Iris pigment epithelial cell (primary cell): ENCODE results near the gene MAST4.
"Not testable (repeated sequence)": the region's sequence is repeated elsewhere in the genome, so short reads cannot be mapped to it uniquely, and the experiment has no call there.

ENCODE experiments used
- DNase-seq: peaks from one replicate; pipeline ENCODE4 v3.0.0-alpha.2; 2011; ENCODE audit warnings: low read depth

Gene MAST4

GRCh38 chr5:66810848-66811261 is 214.7 kb downstream of the MAST4 start:
- no peak for DNase-seq

GRCh38 chr5:66812291-66812690 is 216.1 kb downstream of the MAST4 start:
- no peak for DNase-seq

- no peak for DNase-seq
These were observed 217.1 kb downstream of the MAST4 start for GRCh38 chr5:66813306-66813705.

- DNase-seq = peak; percentile 57
These were observed 218.2 kb downstream of the MAST4 start for GRCh38 chr5:66814146-66814991.

GRCh38 chr5:66818304-66818934 is 222.2 kb downstream of the MAST4 start:
- DNase-seq = no peak

- DNase-seq = no peak
These were observed 222.7 kb downstream of the MAST4 start for GRCh38 chr5:66818935-66819328.

GRCh38 chr5:66820630-66821207 is 224.5 kb downstream of the MAST4 start:
- DNase-seq = no peak

- no peak for DNase-seq
These were observed 225.7 kb downstream of the MAST4 start for GRCh38 chr5:66821688-66822429.

GRCh38 chr5:66822906-66823305 is 226.7 kb downstream of the MAST4 start:
- not testable (repeated sequence) for DNase-seq

GRCh38 chr5:66824476-66824875 is 228.3 kb downstream of the MAST4 start:
- DNase-seq = no peak

- no peak for DNase-seq
These were observed 230.1 kb downstream of the MAST4 start for GRCh38 chr5:66826263-66826662.

- DNase-seq = no peak
These were observed 230.5 kb downstream of the MAST4 start for GRCh38 chr5:66826696-66827095.

GRCh38 chr5:66828046-66828547 is 231.9 kb downstream of the MAST4 start:
- DNase-seq = no peak

- DNase-seq = peak; percentile 83
These were observed 232.6 kb downstream of the MAST4 start for GRCh38 chr5:66828548-66829357.

GRCh38 chr5:66829358-66829674 is 233.1 kb downstream of the MAST4 start:
- no peak for DNase-seq

- DNase-seq = peak; percentile 30
These were observed 233.6 kb downstream of the MAST4 start for GRCh38 chr5:66829826-66830225.

GRCh38 chr5:66830636-66831035 is 234.4 kb downstream of the MAST4 start:
- no peak for DNase-seq

- DNase-seq = no peak
These were observed 243.5 kb downstream of the MAST4 start for GRCh38 chr5:66839636-66840185.

GRCh38 chr5:66840511-66841013 is 244.4 kb downstream of the MAST4 start:
- DNase-seq = no peak

- DNase-seq = no peak
These were observed 245.1 kb downstream of the MAST4 start for GRCh38 chr5:66841264-66841663.

- DNase-seq = no peak
These were observed 246.3 kb downstream of the MAST4 start for GRCh38 chr5:66842540-66842939.
